ENCODE results near the gene SOX15.

GRCh38 chr17:7575481-7575883 is 14.4 kb downstream of the SOX15 start:
- no peak for TF ChIP-seq CTCF (IDR thresholded peaks at IDR 0.05)
- no peak for TF ChIP-seq ZFX (IDR thresholded peaks at IDR 0.05; ENCODE audit: borderline replicate concordance)

Measured in 22Rv1 (cell line).